B cell (primary cell): Measurements from ENCODE around the gene TAX1BP3. TPM values are rescaled to one million over a fixed set of nuclear protein-coding genes. Genes with fewer than 3 reads are reported as not detected.

Experiments used
- ATAC-seq: fragments of 200-7000 bp; cut with Tn5 transposase; one replicate; pipeline ENCODE4 v1.10.0; 2021; ENCODE audit warnings: low read depth, mild to moderate bottlenecking, moderate number of reproducible peaks, moderate library complexity
- CTCF ChIA-PET: fragments of 350-600 bp; sonication (Branson Sonifier 250); formaldehyde crosslinking; loops from one replicate; lab custom pipeline; 2021; ENCODE audit warnings: antibody characterized with exemption, inconsistent platforms; lab: Charles Lee
- POLR2A ChIA-PET: fragments of 350-600 bp; sonication (Branson Sonifier 250); formaldehyde crosslinking; loops from one replicate; lab custom pipeline; 2021; ENCODE audit warnings: antibody characterized with exemption; lab: Charles Lee
- DNase-seq: peaks from one replicate; pipeline ENCODE4 v3.0.0; 2013
- H2AFZ ChIP-seq: 2 replicates; pipeline ENCODE4 v1.6.1; 2012; ENCODE audit warnings: mild to moderate bottlenecking, low read depth, low read length; ENCODE audit not compliant: insufficient read depth, poor library complexity, severe bottlenecking
- H3K27ac ChIP-seq, 2 donors: 1 replicate in 1 of 2; 2 replicates in 1 of 2; pipeline ENCODE4 v1.5.1; 2012 to 2013; ENCODE audit warnings: low read length in 2 of 2, mild to moderate bottlenecking in 2 of 2, moderate library complexity in 1 of 2
- H3K27me3 ChIP-seq, 4 experiments: fragments of 200-600 bp in 1 of 4; sonication (generic) in 1 of 4; replicated peaks in 1 of 4; 1 replicate in 2 of 4; 2 replicates in 2 of 4; pipeline versions ENCODE4 v1.6.1 to v1.7.0; 2013 to 2016; ENCODE audit warnings: low read length in 3 of 4, mild to moderate bottlenecking in 2 of 4, mixed read lengths in 1 of 4, moderate library complexity in 1 of 4; ENCODE audit not compliant: insufficient read depth in 4 of 4, control insufficient read depth in 3 of 4; ENCODE audit errors: control extremely low read depth in 1 of 4
- H3K36me3 ChIP-seq, 2 experiments: replicated peaks in 1 of 2; 1 replicate in 1 of 2; 2 replicates in 1 of 2; pipeline versions ENCODE4 v1.6.1 to v1.7.1; 2013; ENCODE audit warnings: low read length in 1 of 2; ENCODE audit not compliant: insufficient read depth in 2 of 2, control insufficient read depth in 1 of 2; ENCODE audit errors: control extremely low read depth in 1 of 2, extremely low read depth in 1 of 2
- H3K4me1 ChIP-seq, 2 donors: fragments of 200-600 bp in 1 of 2; sonication (generic) in 1 of 2; 1 replicate in 1 of 2; 2 replicates in 1 of 2; pipeline versions ENCODE4 v1.5.1 to v1.6.1; 2013 to 2017; ENCODE audit warnings: low read length in 2 of 2; ENCODE audit not compliant: control insufficient read depth in 2 of 2, insufficient read depth in 2 of 2
- H3K4me2 ChIP-seq: replicated peaks from 2 replicates; pipeline ENCODE3; 2012; ENCODE audit warnings: mild to moderate bottlenecking, low read depth, low read length; ENCODE audit not compliant: poor library complexity, severe bottlenecking
- H3K4me3 ChIP-seq, 5 experiments: fragments of 200-600 bp in 1 of 5; sonication (generic) in 1 of 5; 1 replicate in 3 of 5; 2 replicates in 2 of 5; pipeline versions ENCODE4 v1.5.1 to v1.7.0; 2011 to 2016; ENCODE audit warnings: low read length in 4 of 5, mild to moderate bottlenecking in 4 of 5, low read depth in 2 of 5, control low read depth in 1 of 5, moderate library complexity in 1 of 5; ENCODE audit not compliant: insufficient read depth in 1 of 5; ENCODE audit errors: control extremely low read depth in 1 of 5, extremely low read depth in 1 of 5
- H3K79me2 ChIP-seq: fragments of 200-600 bp; sonication (generic); one replicate; pipeline ENCODE4 v1.6.0; 2016; ENCODE audit warnings: low read length; ENCODE audit not compliant: control insufficient read depth, insufficient read depth
- H3K9ac ChIP-seq: fragments of 200-600 bp; sonication (generic); 2 replicates; pipeline ENCODE4 v1.6.1; 2017; ENCODE audit warnings: mild to moderate bottlenecking, low read length, moderate library complexity
- H3K9me3 ChIP-seq, 3 donors: one replicate each; pipeline versions ENCODE4 v1.6.1 to v1.7.1; 2013; ENCODE audit warnings: low read length in 2 of 3; ENCODE audit not compliant: control insufficient read depth in 2 of 3, insufficient read depth in 1 of 3; ENCODE audit errors: control extremely low read depth in 1 of 3
- H4K20me1 ChIP-seq: 2 replicates; pipeline ENCODE4 v1.6.0; 2012; ENCODE audit warnings: mild to moderate bottlenecking, low read length; ENCODE audit not compliant: insufficient read depth, control insufficient read depth, poor library complexity, severe bottlenecking
- H3K27ac Mint-ChIP-seq: one replicate; pipeline ENCODE4 v1.8.0; 2021; ENCODE audit warnings: mixed read lengths
- H3K27me3 Mint-ChIP-seq: one replicate; pipeline ENCODE4 v1.8.0; 2021; ENCODE audit warnings: mixed read lengths
- H3K4me1 Mint-ChIP-seq: one replicate; pipeline ENCODE4 v1.8.0; 2021; ENCODE audit warnings: mixed read lengths
- H3K4me3 Mint-ChIP-seq: one replicate; pipeline ENCODE4 v1.8.0; 2021; ENCODE audit warnings: mixed read lengths
- H3K9me3 Mint-ChIP-seq: one replicate; pipeline ENCODE4 v1.8.0; 2022; ENCODE audit warnings: mixed read lengths; ENCODE audit not compliant: insufficient read depth
- CTCF ChIP-seq: fragments of 200-600 bp; IDR thresholded peaks from one replicate; pipeline ENCODE4 v1.8.0; 2022; ENCODE audit warnings: antibody characterized with exemption, mild to moderate bottlenecking
- EZH2 ChIP-seq: IDR thresholded peaks from 2 replicates; pipeline ENCODE4 v1.6.1; 2012; ENCODE audit warnings: borderline replicate concordance, low read depth, mild to moderate bottlenecking, moderate library complexity, low read length; ENCODE audit not compliant: insufficient read depth, poor library complexity, severe bottlenecking
- WGBS: methylation state at CpG from one replicate; pipeline ENCODE4 v1.1.5; 2013; ENCODE audit warnings: missing lambda C conversion rate; ENCODE audit not compliant: insufficient coverage; 5-methylcytosine and 5-hydroxymethylcytosine counted together
- intact Hi-C: fragments of 100-400 bp; cut with micrococcal nuclease; formaldehyde crosslinking; loops from one replicate; pipeline ENCODE4 v1.10.0; 2022
- polyA plus RNA-seq: library from polyadenylated mRNA; depleted of rRNA; stranded (reverse); fragments of >200 nt; gene quantifications from 2 replicates; pipeline ENCODE4 v1.2.3, GENCODE V29; 2012
- total RNA-seq, 2 donors: library from RNA; stranded (reverse); fragments of 120-200 nt in 1 of 2; gene quantifications; 1 replicate in 1 of 2; 2 replicates in 1 of 2; pipeline versions ENCODE4 v1.2.3 to v1.2.4, GENCODE V29; 2013 to 2022

Gene TAX1BP3
- total and polyA plus RNA-seq, 2 donors (not counting 1 experiment from before 2014, with no cell fraction given): 17.7 to 22.1 TPM

DNA sequence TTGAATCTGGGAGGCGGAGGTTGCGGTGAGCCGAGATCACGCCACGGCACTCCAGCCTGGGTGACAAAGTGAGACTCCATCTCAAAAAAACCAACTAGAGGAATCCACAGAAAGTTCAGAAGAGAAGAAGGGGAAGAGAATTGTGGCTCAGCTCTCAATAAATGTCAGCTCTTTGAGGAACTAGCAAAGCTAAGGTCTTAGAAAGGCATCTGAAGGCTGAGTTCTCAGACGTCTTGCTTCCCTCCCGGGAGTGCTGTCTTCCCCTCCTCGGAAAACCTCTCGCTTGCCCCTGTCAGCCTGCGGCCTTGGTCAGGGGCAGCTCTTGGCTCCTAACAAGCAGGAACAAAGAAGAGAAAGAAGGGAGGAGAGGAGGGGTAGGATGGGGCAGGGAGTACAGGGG is 37.6 kb downstream of the TAX1BP3 start:
- peaks cover 4 to 5% of the 10 kb centered on the region in 2 donors for H3K4me1 ChIP-seq
- TF ChIP-seq EZH2: no peak
- no peak for TF ChIP-seq CTCF
- no peak overlapping the region for H3K27ac ChIP-seq
- H3K9me3 Mint-ChIP-seq: no peaks in the 10 kb centered on the region
- H3K4me3 ChIP-seq: no peak overlapping the region
- H4K20me1 ChIP-seq: peaks cover 4% of the 10 kb centered on the region
- ATAC-seq (no peak), DNase-seq (no peak)
- H3K27ac Mint-ChIP-seq: no peak overlapping the region
- ChIA-PET POLR2A (no interaction called here), CTCF (no interaction called here)
- intact Hi-C loops: no loop called here
- H3K4me1 Mint-ChIP-seq: peaks cover 15% of the 10 kb centered on the region
- no peaks in the 10 kb centered on the region for H3K27me3 Mint-ChIP-seq
- H3K27me3 ChIP-seq: no peaks in the 10 kb centered on the region
- 91% methylated on average over 3 of the region's 10 CpGs for WGBS
- peaks cover 0 to 25% of the 10 kb centered on the region in 2 experiments for H3K36me3 ChIP-seq
- no peak overlapping the region for H3K9ac ChIP-seq
- no peaks in the 10 kb centered on the region for H3K9me3 ChIP-seq
- H3K4me2 ChIP-seq: no peak overlapping the region
- no peak overlapping the region for H2AFZ ChIP-seq
- H3K4me3 Mint-ChIP-seq: no peak overlapping the region
- peaks cover 23% of the 10 kb centered on the region for H3K79me2 ChIP-seq

GRCh38 chr17:3627769-3628167 is 40.6 kb downstream of the TAX1BP3 start:
- Histone ChIP-seq H3K27ac (no peak overlapping the region), H3K9ac (no peak overlapping the region), H3K79me2 (peaks cover 5% of the 10 kb centered on the region), H3K36me3 (peaks cover 0 to 44% of the 10 kb centered on the region in 2 experiments), H3K27me3 (no peaks in the 10 kb centered on the region), H2AFZ (no peak overlapping the region), H3K4me2 (no peak overlapping the region), H3K9me3 (no peaks in the 10 kb centered on the region), H4K20me1 (no peaks in the 10 kb centered on the region), H3K4me3 (no peak overlapping the region), H3K4me1 (no peaks in the 10 kb centered on the region)
- no peaks in the 10 kb centered on the region for H3K27me3 Mint-ChIP-seq
- ATAC-seq (no peak), DNase-seq (no peak)
- TF ChIP-seq CTCF: no peak
- TF ChIP-seq EZH2: no peak
- POLR2A ChIA-PET: no interaction called here
- no peaks in the 10 kb centered on the region for H3K9me3 Mint-ChIP-seq
- 100% methylated on average over 3 of the region's 11 CpGs for whole genome bisulfite sequencing
- H3K4me1 Mint-ChIP-seq: peaks cover 4% of the 10 kb centered on the region
- CTCF ChIA-PET: interaction anchor here (1.0 to 1.3 kb wide), 3 partner anchors 9 to 25 kb away, joined by 3 read pairs; partner anchors contain the start of genes CTNS and SHPK
- intact Hi-C loops: no loop called here
- no peak overlapping the region for H3K27ac Mint-ChIP-seq
- H3K4me3 Mint-ChIP-seq: no peak overlapping the region
